CD4-positive, CD25-positive, alpha-beta regulatory T cell (primary cell): ENCODE data around the gene SMPD1. TPM values are rescaled to one million over a fixed set of nuclear protein-coding genes. Genes with fewer than 3 reads are reported as not detected.

Experiments
- ATAC-seq, 2 donors: fragments of 150-1000 bp; cut with Tn5 transposase; one replicate each; pipeline ENCODE4 v1.10.0; 2021; ENCODE audit warnings: low read depth in 2 of 2, moderate number of reproducible peaks in 2 of 2, moderate library complexity in 1 of 2
- DNase-seq, 3 donors: peaks; one replicate each; pipeline versions ENCODE4 v3.0.0 to v3.0.0-alpha.2; 2012 to 2022; ENCODE audit warnings: mixed read lengths in 1 of 3
- H3K27ac ChIP-seq: one replicate; pipeline ENCODE4 v1.7.0; 2013; ENCODE audit warnings: mild to moderate bottlenecking, low read length; ENCODE audit not compliant: insufficient read depth, poor library complexity, severe bottlenecking
- H3K27me3 ChIP-seq: one replicate; pipeline ENCODE4 v1.7.0; 2013; ENCODE audit warnings: low read length; ENCODE audit not compliant: control insufficient read depth, insufficient read depth
- H3K36me3 ChIP-seq: one replicate; pipeline ENCODE4 v1.7.0; 2013; ENCODE audit warnings: mild to moderate bottlenecking, low read length, moderate library complexity; ENCODE audit not compliant: control insufficient read depth, insufficient read depth
- H3K4me1 ChIP-seq: 2 replicates; pipeline ENCODE4 v1.7.0; 2013; ENCODE audit warnings: mild to moderate bottlenecking, low read length; ENCODE audit not compliant: insufficient read depth, control insufficient read depth, poor library complexity, severe bottlenecking
- H3K4me3 ChIP-seq: one replicate; pipeline ENCODE4 v1.7.0; 2013; ENCODE audit warnings: low read depth, mild to moderate bottlenecking, low read length, moderate library complexity
- H3K9me3 ChIP-seq, 2 experiments: 1 replicate in 1 of 2; 2 replicates in 1 of 2; pipeline ENCODE4 v1.7.0; 2013; ENCODE audit warnings: low read length in 2 of 2, mild to moderate bottlenecking in 1 of 2, moderate library complexity in 1 of 2; ENCODE audit not compliant: control insufficient read depth in 2 of 2
- H3K27ac Mint-ChIP-seq, 3 donors: one replicate each; pipeline ENCODE4 v1.8.0; 2020 to 2022; ENCODE audit warnings: mild to moderate bottlenecking in 3 of 3, mixed read lengths in 3 of 3, moderate library complexity in 2 of 3
- H3K27me3 Mint-ChIP-seq: one replicate; pipeline ENCODE4 v1.8.0; 2022; ENCODE audit warnings: mild to moderate bottlenecking, mixed read lengths
- H3K36me3 Mint-ChIP-seq: one replicate; pipeline ENCODE4 v1.8.0; 2020; ENCODE audit warnings: mixed read lengths
- H3K4me1 Mint-ChIP-seq, 4 donors: one replicate each; pipeline ENCODE4 v1.8.0; 2020 to 2022; ENCODE audit warnings: mixed read lengths in 4 of 4, mild to moderate bottlenecking in 1 of 4
- H3K4me3 Mint-ChIP-seq, 4 donors: one replicate each; pipeline ENCODE4 v1.8.0; 2020 to 2022; ENCODE audit warnings: mild to moderate bottlenecking in 4 of 4, mixed read lengths in 4 of 4, moderate library complexity in 3 of 4
- H3K9me3 Mint-ChIP-seq, 7 donors: one replicate each; pipeline ENCODE4 v1.8.0; 2020 to 2022; ENCODE audit warnings: mixed read lengths in 7 of 7, mild to moderate bottlenecking in 3 of 7, moderate library complexity in 2 of 7
- polyA plus RNA-seq, 4 donors: library from polyadenylated mRNA; unstranded; fragments of 300-500 nt; fragmentation: Illumina TruSeq; gene quantifications; one replicate each; pipeline ENCODE4 v1.2.3, GENCODE V29; 2021
- total RNA-seq: library from RNA; stranded (reverse); gene quantifications from one replicate; pipeline ENCODE4 v1.2.3, GENCODE V29; 2022

SMPD1 gene
- total and polyA plus RNA-seq, 5 donors from 2014 or later: 11.4 to 43.7 (median 13.5) TPM

DNA sequence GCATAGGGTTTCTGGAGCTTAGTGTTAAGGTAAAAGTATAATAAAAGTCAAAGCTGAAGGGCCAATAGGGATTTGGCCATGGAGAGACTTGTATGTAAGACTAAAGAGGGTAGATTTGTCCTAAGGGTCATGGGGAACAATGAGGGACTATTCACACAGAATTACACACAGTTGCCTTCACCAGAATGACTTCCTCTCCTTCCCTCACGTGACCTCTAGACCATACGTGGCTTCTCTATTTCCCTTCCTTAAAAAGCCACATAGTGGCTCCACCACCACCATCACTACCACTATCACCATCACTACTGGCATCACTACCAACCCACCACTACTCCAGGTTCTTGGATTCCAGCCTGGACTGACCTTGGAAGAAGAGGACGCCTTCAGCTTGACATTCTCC, 47.7 kb downstream of the SMPD1 start:
- H3K4me3 ChIP-seq: no peak overlapping the region
- peaks cover 0 to 5% (median 2%) of the 10 kb centered on the region in 4 donors for H3K4me1 Mint-ChIP-seq
- no peak overlapping the region for H3K27ac Mint-ChIP-seq
- ATAC-seq (peak in 1 of 2 donors; percentile 40), DNase-seq (peak in 1 of 3 donors; percentile 47)
- no peak overlapping the region for H3K27ac ChIP-seq
- no peaks in the 10 kb centered on the region for H3K9me3 Mint-ChIP-seq
- H3K4me1 ChIP-seq: peaks cover 16% of the 10 kb centered on the region
- H3K27me3 ChIP-seq: no peaks in the 10 kb centered on the region
- H3K9me3 ChIP-seq: no peaks in the 10 kb centered on the region
- H3K36me3 Mint-ChIP-seq: no peaks in the 10 kb centered on the region
- H3K27me3 Mint-ChIP-seq: no peaks in the 10 kb centered on the region
- no peak overlapping the region for H3K4me3 Mint-ChIP-seq
- H3K36me3 ChIP-seq: no peaks in the 10 kb centered on the region

DNA sequence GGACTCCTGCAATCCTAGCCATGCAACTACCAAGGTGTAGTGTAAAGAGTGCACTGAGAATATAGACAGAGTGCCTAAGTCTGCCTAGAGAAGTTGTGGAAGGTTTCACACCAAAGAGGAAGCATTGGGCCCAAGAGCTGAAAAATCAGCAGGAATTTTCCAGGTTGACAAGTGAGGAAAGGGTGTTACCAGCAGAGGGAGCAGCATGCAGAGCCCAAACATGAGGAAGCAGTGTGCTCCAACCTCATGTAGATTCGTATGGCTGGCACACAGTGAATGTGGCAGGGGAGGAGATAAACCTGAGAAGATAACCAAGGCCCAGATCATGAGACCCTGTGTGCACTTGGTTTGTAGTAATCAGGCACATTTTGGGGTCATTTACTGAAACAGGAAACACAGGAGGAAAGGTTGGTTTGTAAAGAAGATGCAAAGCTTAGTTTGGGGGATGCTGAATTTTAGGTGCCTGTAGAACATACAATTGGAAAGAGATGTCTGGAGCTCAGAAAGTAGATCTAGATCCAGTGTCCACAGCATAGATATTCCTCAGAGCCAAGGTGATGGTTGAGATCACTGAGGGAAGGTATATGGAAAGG, 48.8 kb downstream of the SMPD1 start:
- Mint-ChIP-seq H3K36me3 (no peaks in the 10 kb centered on the region), H3K27me3 (no peaks in the 10 kb centered on the region), H3K4me3 (no peak overlapping the region), H3K9me3 (no peaks in the 10 kb centered on the region), H3K27ac (no peak overlapping the region), H3K4me1 (peaks cover 0 to 3% (median under 1%) of the 10 kb centered on the region in 4 donors)
- H3K4me3 ChIP-seq: no peak overlapping the region
- no peaks in the 10 kb centered on the region for H3K9me3 ChIP-seq
- no peak overlapping the region for H3K27ac ChIP-seq
- DNase-seq (peak in 2 of 3 donors; percentile 21 to 57), ATAC-seq (no peak)
- peaks cover 20% of the 10 kb centered on the region for H3K4me1 ChIP-seq
- no peaks in the 10 kb centered on the region for H3K36me3 ChIP-seq
- no peaks in the 10 kb centered on the region for H3K27me3 ChIP-seq

DNA sequence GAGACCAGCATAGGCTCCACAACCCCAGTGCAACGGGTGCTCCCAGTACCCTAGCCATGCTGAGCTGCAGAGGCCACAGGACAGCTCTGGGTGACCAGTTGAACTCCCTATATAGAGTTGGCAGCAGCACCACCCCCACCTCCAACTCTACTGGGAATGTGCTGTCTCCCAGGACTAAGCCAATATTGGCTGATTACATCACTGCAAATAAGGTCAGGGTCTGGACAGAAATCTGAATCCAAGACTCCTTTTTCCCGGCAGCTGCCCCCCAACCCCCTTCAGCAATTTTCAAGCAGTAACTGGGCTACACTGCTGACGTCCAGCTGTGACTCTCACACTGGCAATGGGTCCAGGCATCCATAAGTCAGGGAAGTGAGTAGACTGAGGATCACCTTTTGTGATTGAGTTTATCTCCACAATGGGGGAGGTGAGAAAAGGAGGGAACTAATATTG, 50.7 kb downstream of the SMPD1 start, which contains the start of gene HPX:
Gene HPX, minus strand, starts transcription at position 82 of the 453 bp plus-strand sequence. Its CDS starts 24 bp downstream, at position 58.
- Mint-ChIP-seq H3K4me1 (peaks cover 0 to under 1% (median under 1%) of the 10 kb centered on the region in 4 donors), H3K27ac (no peak within 1 kb of the TSS), H3K9me3 (no peaks in the 10 kb centered on the region), H3K27me3 (no peaks in the 10 kb centered on the region), H3K4me3 (no peak within 1 kb of the TSS), H3K36me3 (no peaks in the 10 kb centered on the region)
- no peaks in the 10 kb centered on the region for H3K36me3 ChIP-seq
- H3K9me3 ChIP-seq: no peaks in the 10 kb centered on the region
- no peak for DNase-seq
- ATAC-seq: no peak
- no peaks in the 10 kb centered on the region for H3K27me3 ChIP-seq
- peaks cover 20% of the 10 kb centered on the region for H3K4me1 ChIP-seq
- H3K27ac ChIP-seq: no peak within 1 kb of the TSS
- no peak within 1 kb of the TSS for H3K4me3 ChIP-seq

DNA sequence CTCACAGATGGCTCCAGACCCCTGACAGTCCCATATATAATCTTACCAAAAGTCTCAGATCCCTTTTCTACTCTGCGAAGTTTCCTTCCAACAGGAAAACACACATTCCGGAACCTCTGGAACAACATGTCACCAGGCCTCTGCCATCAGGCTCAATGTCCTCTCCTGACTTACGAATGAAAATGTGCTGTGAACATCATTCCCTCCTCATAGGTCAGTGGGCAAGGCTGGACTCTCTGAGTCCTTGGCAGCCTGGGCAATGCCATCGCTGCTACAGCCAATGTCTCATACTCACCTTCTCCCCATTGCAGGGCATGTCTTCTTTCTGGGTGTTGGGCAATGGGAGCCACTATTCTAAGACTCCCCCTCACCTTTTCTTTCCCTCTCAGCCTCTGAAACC, 52.2 kb downstream of the SMPD1 start:
- Mint-ChIP-seq H3K27ac (no peak overlapping the region), H3K9me3 (no peaks in the 10 kb centered on the region), H3K27me3 (no peaks in the 10 kb centered on the region), H3K4me3 (no peak overlapping the region), H3K36me3 (no peaks in the 10 kb centered on the region), H3K4me1 (no peaks in the 10 kb centered on the region)
- Histone ChIP-seq H3K27ac (no peak overlapping the region), H3K27me3 (no peaks in the 10 kb centered on the region), H3K36me3 (no peaks in the 10 kb centered on the region), H3K4me3 (no peak overlapping the region), H3K4me1 (peaks cover 20% of the 10 kb centered on the region), H3K9me3 (no peaks in the 10 kb centered on the region)
- DNase-seq (no peak), ATAC-seq (no peak)

DNA sequence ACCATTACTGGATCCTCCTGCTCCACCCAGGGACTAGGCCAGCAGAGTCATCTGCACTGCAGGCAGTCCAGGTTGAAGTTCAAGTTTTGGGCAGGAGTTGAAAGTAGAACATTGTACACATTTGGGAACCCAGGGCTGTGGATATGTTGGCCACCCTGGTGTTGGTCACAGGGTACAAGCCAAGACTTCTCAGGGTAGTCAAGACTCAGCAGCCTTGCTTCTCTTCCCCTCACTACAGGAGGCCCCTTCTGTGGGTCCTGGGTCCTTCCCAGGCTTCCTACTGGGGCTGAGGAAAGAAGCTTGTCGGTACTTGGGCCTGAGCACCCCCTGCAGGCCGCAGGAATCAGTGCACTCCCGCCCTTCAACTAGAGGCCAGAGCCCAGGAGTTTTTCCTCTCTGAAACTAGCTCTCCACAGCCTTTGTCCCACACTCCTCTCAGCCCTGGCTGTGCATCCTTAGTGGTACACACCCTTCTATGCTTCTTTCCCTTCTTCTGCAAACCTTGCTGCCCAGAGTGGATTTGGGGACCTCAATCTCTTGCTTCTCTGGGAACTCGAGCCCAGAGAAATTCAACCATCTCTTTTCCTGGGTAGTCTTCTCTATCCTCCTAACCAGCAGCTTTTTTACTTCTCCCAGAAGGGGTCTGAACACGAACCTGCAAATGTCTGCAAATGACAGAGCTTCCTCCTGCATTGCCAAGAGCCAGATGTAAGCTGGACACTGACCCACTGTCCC, 53.2 kb downstream of the SMPD1 start:
- no peaks in the 10 kb centered on the region for H3K27me3 Mint-ChIP-seq
- Histone ChIP-seq H3K27me3 (no peaks in the 10 kb centered on the region), H3K4me1 (peaks cover 10% of the 10 kb centered on the region), H3K4me3 (no peak overlapping the region), H3K9me3 (no peaks in the 10 kb centered on the region), H3K27ac (no peak overlapping the region), H3K36me3 (no peaks in the 10 kb centered on the region)
- H3K9me3 Mint-ChIP-seq: no peaks in the 10 kb centered on the region
- H3K36me3 Mint-ChIP-seq: no peaks in the 10 kb centered on the region
- no peaks in the 10 kb centered on the region for H3K4me1 Mint-ChIP-seq
- DNase-seq: peak; percentile 37 to 67 (median 62)
- H3K27ac Mint-ChIP-seq: no peak overlapping the region
- peak; percentile 71 to 76 for ATAC-seq
- no peak overlapping the region for H3K4me3 Mint-ChIP-seq

Other genes with a start within 250 kb of the SMPD1 start
- not detected for gene OR52B2, start 220.1 kb upstream of the SMPD1 start, total RNA-seq
- gene OR52B2, start 220.1 kb upstream of the SMPD1 start, polyA plus RNA-seq: not detected
- gene OR52W1, start 191.2 kb upstream of the SMPD1 start, total RNA-seq: not detected
- gene OR52W1, start 191.2 kb upstream of the SMPD1 start, polyA plus RNA-seq: not detected
- not detected for gene C11orf42, start 184.9 kb upstream of the SMPD1 start, total RNA-seq
- not detected for gene C11orf42, start 184.9 kb upstream of the SMPD1 start, polyA plus RNA-seq
- 30.7 TPM for gene FHIP1B, start 155.8 kb upstream of the SMPD1 start, total RNA-seq
- gene FHIP1B, start 155.8 kb upstream of the SMPD1 start, polyA plus RNA-seq: 10 to 100 TPM; 10.2 to 12.5 (median 10.3) TPM
- gene CNGA4, start 151.4 kb upstream of the SMPD1 start, total RNA-seq: 0.20 TPM
- gene CNGA4, start 151.4 kb upstream of the SMPD1 start, polyA plus RNA-seq: not detected
- gene CCKBR, start 130.6 kb upstream of the SMPD1 start, total RNA-seq: not detected
- gene CCKBR, start 130.6 kb upstream of the SMPD1 start, polyA plus RNA-seq: not detected
- gene CAVIN3, start 70.0 kb upstream of the SMPD1 start, total RNA-seq: 0.79 TPM
- 1 to 10 TPM; 1.0 to 4.3 (median 1.5) TPM for gene CAVIN3, start 70.0 kb upstream of the SMPD1 start, polyA plus RNA-seq
- gene APBB1, start 28.6 kb downstream of the SMPD1 start, total RNA-seq: 95.8 TPM
- 100 to 1,000 TPM in 3 of 4 donors, 10 to 100 TPM in 1; 89.0 to 134 (median 121) TPM for gene APBB1, start 28.6 kb downstream of the SMPD1 start, polyA plus RNA-seq
- gene HPX, start 50.5 kb downstream of the SMPD1 start, total RNA-seq: 1.5 TPM
- not detected for gene HPX, start 50.5 kb downstream of the SMPD1 start, polyA plus RNA-seq
- 16.4 TPM for gene TRIM3, start 83.5 kb downstream of the SMPD1 start, total RNA-seq
- gene TRIM3, start 83.5 kb downstream of the SMPD1 start, polyA plus RNA-seq: 1 to 10 TPM in 3 of 4 donors, under 1 TPM in 1; 0.91 to 2.7 (median 1.9) TPM
- 45.4 TPM for gene ARFIP2, start 90.9 kb downstream of the SMPD1 start, total RNA-seq
- 10 to 100 TPM; 33.0 to 38.3 (median 35.6) TPM for gene ARFIP2, start 90.9 kb downstream of the SMPD1 start, polyA plus RNA-seq
- 49.8 TPM for gene TIMM10B, start 91.0 kb downstream of the SMPD1 start, total RNA-seq
- 10 to 100 TPM; 24.5 to 47.9 (median 33.4) TPM for gene TIMM10B, start 91.0 kb downstream of the SMPD1 start, polyA plus RNA-seq
- 32.7 TPM for gene DNHD1, start 106.8 kb downstream of the SMPD1 start, total RNA-seq
- gene DNHD1, start 106.8 kb downstream of the SMPD1 start, polyA plus RNA-seq: 1 to 10 TPM in 3 of 4 donors, under 1 TPM in 1; 0.65 to 1.6 (median 1.4) TPM
- gene RRP8, start 213.1 kb downstream of the SMPD1 start, total RNA-seq: 21.0 TPM
- gene RRP8, start 213.1 kb downstream of the SMPD1 start, polyA plus RNA-seq: 10 to 100 TPM; 22.5 to 30.9 (median 25.7) TPM
- gene ILK, start 213.3 kb downstream of the SMPD1 start, total RNA-seq: 62.9 TPM
- 100 to 1,000 TPM in 2 of 4 donors, 10 to 100 TPM in 2; 92.8 to 141 (median 115) TPM for gene ILK, start 213.3 kb downstream of the SMPD1 start, polyA plus RNA-seq
- 125 TPM for gene TAF10, start 221.7 kb downstream of the SMPD1 start, total RNA-seq
- 100 to 1,000 TPM; 254 to 386 (median 265) TPM for gene TAF10, start 221.7 kb downstream of the SMPD1 start, polyA plus RNA-seq
- 100 TPM for gene TPP1, start 228.9 kb downstream of the SMPD1 start, total RNA-seq
- gene TPP1, start 228.9 kb downstream of the SMPD1 start, polyA plus RNA-seq: 100 to 1,000 TPM; 135 to 165 (median 137) TPM